Measurements from ENCODE around the gene PLD5.

GRCh38 chr1:242242983-242243382 lies 281.5 kb downstream of the PLD5 start:
- TF ChIP-seq REST (IDR thresholded peaks at IDR 0.05; ENCODE audit: insufficient read depth in 1 of 2, low read depth in 2 of 2, low read length in 1 of 2), result no peak
- no peak for TF ChIP-seq CTCF (IDR thresholded peaks at IDR 0.05)
- TF ChIP-seq POLR2AphosphoS5 (IDR thresholded peaks at IDR 0.05; ENCODE audit: low read depth, low read length), result no peak

All from Panc1 (cell line).